Memory B cell (primary cell): Measurements from ENCODE around the gene MPP3.

Experiments
- ATAC-seq: fragments of 150-1000 bp; cut with Tn5 transposase; 2 replicates; pipeline ENCODE4 v1.10.0; 2021; ENCODE audit warnings: low read depth, mild to moderate bottlenecking, moderate library complexity
- DNase-seq, 2 donors: peaks; one replicate each; pipeline ENCODE4 v3.0.0; 2022; ENCODE audit warnings: low spot score in 2 of 2
- H3K27ac Mint-ChIP-seq: one replicate; pipeline ENCODE4 v1.8.0; 2022; ENCODE audit warnings: mild to moderate bottlenecking, moderate library complexity, mixed read lengths
- H3K27me3 Mint-ChIP-seq: one replicate; pipeline ENCODE4 v1.8.0; 2022; ENCODE audit warnings: mixed read lengths
- H3K36me3 Mint-ChIP-seq: one replicate; pipeline ENCODE4 v1.8.0; 2022; ENCODE audit warnings: mild to moderate bottlenecking, mixed read lengths
- H3K4me1 Mint-ChIP-seq: one replicate; pipeline ENCODE4 v1.8.0; 2022; ENCODE audit warnings: mixed read lengths
- H3K4me3 Mint-ChIP-seq: one replicate; pipeline ENCODE4 v1.8.0; 2022; ENCODE audit warnings: mild to moderate bottlenecking, moderate library complexity, mixed read lengths
- H3K9me3 Mint-ChIP-seq: one replicate; pipeline ENCODE4 v1.8.0; 2022; ENCODE audit warnings: mixed read lengths

The MPP3 gene

GRCh38 chr17:43831633-43832032, 1.3 kb downstream of the MPP3 start:
- Mint-ChIP-seq H3K4me1 (peaks cover 9% of the 10 kb centered on the region), H3K36me3 (no peaks in the 10 kb centered on the region), H3K4me3 (peak overlapping the region; percentile 75), H3K9me3 (no peaks in the 10 kb centered on the region), H3K27ac (no peak overlapping the region), H3K27me3 (peaks cover 22% of the 10 kb centered on the region)
- DNase-seq, result no peak
- no peak for ATAC-seq

GRCh38 chr17:43830510-43831140, 2.3 kb downstream of the MPP3 start:
- Mint-ChIP-seq H3K27me3 (peaks cover 22% of the 10 kb centered on the region), H3K36me3 (no peaks in the 10 kb centered on the region), H3K4me3 (peak overlapping the region; percentile 24), H3K4me1 (peaks cover 9% of the 10 kb centered on the region), H3K9me3 (no peaks in the 10 kb centered on the region), H3K27ac (no peak overlapping the region)
- ATAC-seq, result peak; percentile 50
- no peak for DNase-seq

GRCh38 chr17:43829738-43830137, 3.2 kb downstream of the MPP3 start:
- Mint-ChIP-seq H3K27ac (no peak overlapping the region), H3K4me3 (no peak overlapping the region), H3K4me1 (peaks cover 9% of the 10 kb centered on the region), H3K9me3 (no peaks in the 10 kb centered on the region), H3K36me3 (no peaks in the 10 kb centered on the region), H3K27me3 (peaks cover 22% of the 10 kb centered on the region)
- ATAC-seq (no peak), DNase-seq (no peak)

- peaks cover 11% of the 10 kb centered on the region for H3K27me3 Mint-ChIP-seq
- ATAC-seq (no peak), DNase-seq (no peak)
- no peaks in the 10 kb centered on the region for H3K36me3 Mint-ChIP-seq
- no peak overlapping the region for H3K27ac Mint-ChIP-seq
- no peaks in the 10 kb centered on the region for H3K9me3 Mint-ChIP-seq
- H3K4me1 Mint-ChIP-seq, result peaks cover 3% of the 10 kb centered on the region
- no peak overlapping the region for H3K4me3 Mint-ChIP-seq
These were observed 5.3 kb downstream of the MPP3 start for GRCh38 chr17:43827596-43827995.

GRCh38 chr17:43826206-43826605, 6.7 kb downstream of the MPP3 start:
- Mint-ChIP-seq H3K27ac (no peak overlapping the region), H3K4me1 (no peaks in the 10 kb centered on the region), H3K36me3 (no peaks in the 10 kb centered on the region), H3K9me3 (no peaks in the 10 kb centered on the region), H3K27me3 (peaks cover 5% of the 10 kb centered on the region), H3K4me3 (no peak overlapping the region)
- ATAC-seq (no peak), DNase-seq (no peak)

- no peaks in the 10 kb centered on the region for H3K4me1 Mint-ChIP-seq
- DNase-seq, result no peak
- H3K27ac Mint-ChIP-seq, result no peak overlapping the region
- H3K36me3 Mint-ChIP-seq, result no peaks in the 10 kb centered on the region
- ATAC-seq, result no peak
- H3K27me3 Mint-ChIP-seq, result peaks cover 2% of the 10 kb centered on the region
- H3K4me3 Mint-ChIP-seq, result no peak overlapping the region
- no peaks in the 10 kb centered on the region for H3K9me3 Mint-ChIP-seq
These were observed 7.4 kb downstream of the MPP3 start for GRCh38 chr17:43825567-43825966.

- H3K4me1 Mint-ChIP-seq, result no peaks in the 10 kb centered on the region
- ATAC-seq (no peak), DNase-seq (no peak)
- no peaks in the 10 kb centered on the region for H3K36me3 Mint-ChIP-seq
- H3K4me3 Mint-ChIP-seq, result no peak overlapping the region
- no peak overlapping the region for H3K27ac Mint-ChIP-seq
- H3K27me3 Mint-ChIP-seq, result peaks cover 2% of the 10 kb centered on the region
- no peaks in the 10 kb centered on the region for H3K9me3 Mint-ChIP-seq
These were observed 9.4 kb downstream of the MPP3 start for GRCh38 chr17:43823350-43824084.

GRCh38 chr17:43822570-43823190, 10.3 kb downstream of the MPP3 start:
- Mint-ChIP-seq H3K27ac (no peak overlapping the region), H3K4me3 (no peak overlapping the region), H3K27me3 (peaks cover 4% of the 10 kb centered on the region), H3K36me3 (no peaks in the 10 kb centered on the region), H3K9me3 (no peaks in the 10 kb centered on the region), H3K4me1 (no peaks in the 10 kb centered on the region)
- ATAC-seq, result no peak
- no peak for DNase-seq

- no peak overlapping the region for H3K4me3 Mint-ChIP-seq
- no peaks in the 10 kb centered on the region for H3K9me3 Mint-ChIP-seq
- no peak overlapping the region for H3K27ac Mint-ChIP-seq
- H3K4me1 Mint-ChIP-seq, result no peaks in the 10 kb centered on the region
- DNase-seq, result no peak
- H3K27me3 Mint-ChIP-seq, result peaks cover 7% of the 10 kb centered on the region
- H3K36me3 Mint-ChIP-seq, result no peaks in the 10 kb centered on the region
- ATAC-seq, result no peak
These were observed 12.2 kb downstream of the MPP3 start for GRCh38 chr17:43820759-43821158.

GRCh38 chr17:43818966-43819365, 14.0 kb downstream of the MPP3 start:
- no peak overlapping the region for H3K27ac Mint-ChIP-seq
- H3K27me3 Mint-ChIP-seq, result peaks cover 7% of the 10 kb centered on the region
- H3K36me3 Mint-ChIP-seq, result no peaks in the 10 kb centered on the region
- no peaks in the 10 kb centered on the region for H3K9me3 Mint-ChIP-seq
- H3K4me3 Mint-ChIP-seq, result no peak overlapping the region
- DNase-seq (no peak), ATAC-seq (no peak)
- no peaks in the 10 kb centered on the region for H3K4me1 Mint-ChIP-seq

GRCh38 chr17:43817826-43818225, 15.1 kb downstream of the MPP3 start:
- H3K4me1 Mint-ChIP-seq, result no peaks in the 10 kb centered on the region
- peaks cover 11% of the 10 kb centered on the region for H3K27me3 Mint-ChIP-seq
- no peak overlapping the region for H3K4me3 Mint-ChIP-seq
- H3K9me3 Mint-ChIP-seq, result no peaks in the 10 kb centered on the region
- H3K36me3 Mint-ChIP-seq, result no peaks in the 10 kb centered on the region
- DNase-seq (no peak), ATAC-seq (no peak)
- H3K27ac Mint-ChIP-seq, result no peak overlapping the region

GRCh38 chr17:43816336-43817320, 16.3 kb downstream of the MPP3 start:
- Mint-ChIP-seq H3K27me3 (peaks cover 14% of the 10 kb centered on the region), H3K36me3 (no peaks in the 10 kb centered on the region)
- DNase-seq, result no peak

GRCh38 chr17:43814714-43815113, 18.2 kb downstream of the MPP3 start:
- H3K9me3 Mint-ChIP-seq, result no peaks in the 10 kb centered on the region
- H3K27me3 Mint-ChIP-seq, result peaks cover 15% of the 10 kb centered on the region
- no peak for ATAC-seq
- H3K4me3 Mint-ChIP-seq, result no peak overlapping the region
- DNase-seq, result no peak
- no peak overlapping the region for H3K27ac Mint-ChIP-seq
- H3K4me1 Mint-ChIP-seq, result no peaks in the 10 kb centered on the region
- H3K36me3 Mint-ChIP-seq, result no peaks in the 10 kb centered on the region

More at GRCh38 chr17:43816336-43817320, 16.3 kb downstream of the MPP3 start:
- no peaks in the 10 kb centered on the region for H3K4me1 Mint-ChIP-seq
- no peak for ATAC-seq
- H3K4me3 Mint-ChIP-seq, result no peak overlapping the region
- H3K9me3 Mint-ChIP-seq, result no peaks in the 10 kb centered on the region
- no peak overlapping the region for H3K27ac Mint-ChIP-seq

GRCh38 chr17:43814026-43814425, 18.9 kb downstream of the MPP3 start:
- no peaks in the 10 kb centered on the region for H3K9me3 Mint-ChIP-seq
- no peaks in the 10 kb centered on the region for H3K36me3 Mint-ChIP-seq
- peaks cover 15% of the 10 kb centered on the region for H3K27me3 Mint-ChIP-seq
- no peak overlapping the region for H3K4me3 Mint-ChIP-seq
- no peak for DNase-seq
- no peak for ATAC-seq
- H3K27ac Mint-ChIP-seq, result no peak overlapping the region
- no peaks in the 10 kb centered on the region for H3K4me1 Mint-ChIP-seq
